Activated CD4-positive, alpha-beta T cell treated with anti-CD3 and anti-CD28 coated beads, Interleukin-10, Interleukin-2, amounts not matched to agents 100 ng/mL and 50 ng/mL, durations not matched to agents 16 hours and 8 hours (primary cell): ENCODE results near the gene TRIM49D2.
"Not testable (repeated sequence)": the region's sequence is repeated elsewhere in the genome, so short reads cannot be mapped to it uniquely, and the experiment has no call there.

Experiments
- DNase-seq: peaks from one replicate; pipeline ENCODE4 v3.0.0-alpha.2; 2020

The TRIM49D2 gene, protein sequence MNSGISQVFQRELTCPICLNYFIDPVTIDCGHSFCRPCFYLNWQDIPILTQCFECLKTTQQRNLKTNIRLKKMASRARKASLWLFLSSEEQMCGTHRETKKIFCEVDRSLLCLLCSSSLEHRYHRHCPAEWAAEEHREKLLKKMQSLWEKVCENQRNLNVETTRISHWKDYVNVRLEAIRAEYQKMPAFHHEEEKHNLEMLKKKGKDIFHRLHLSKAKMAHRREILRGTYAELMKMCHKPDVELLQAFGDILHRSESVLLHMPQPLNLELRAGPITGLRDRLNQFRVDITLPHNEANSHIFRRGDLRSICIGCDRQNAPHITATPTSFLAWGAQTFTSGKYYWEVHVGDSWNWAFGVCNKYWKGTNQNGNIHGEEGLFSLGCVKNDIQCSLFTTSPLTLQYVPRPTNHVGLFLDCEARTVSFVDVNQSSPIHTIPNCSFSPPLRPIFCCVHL

GRCh38 chr11:89923764-89924163 lies at the start of gene TRIM49D2:
TSS of gene TRIM49D2 (plus strand) at chr11:89924064. CDS start at chr11:89926762, 2,698 bp downstream.
- not testable (repeated sequence) for DNase-seq

DNA sequence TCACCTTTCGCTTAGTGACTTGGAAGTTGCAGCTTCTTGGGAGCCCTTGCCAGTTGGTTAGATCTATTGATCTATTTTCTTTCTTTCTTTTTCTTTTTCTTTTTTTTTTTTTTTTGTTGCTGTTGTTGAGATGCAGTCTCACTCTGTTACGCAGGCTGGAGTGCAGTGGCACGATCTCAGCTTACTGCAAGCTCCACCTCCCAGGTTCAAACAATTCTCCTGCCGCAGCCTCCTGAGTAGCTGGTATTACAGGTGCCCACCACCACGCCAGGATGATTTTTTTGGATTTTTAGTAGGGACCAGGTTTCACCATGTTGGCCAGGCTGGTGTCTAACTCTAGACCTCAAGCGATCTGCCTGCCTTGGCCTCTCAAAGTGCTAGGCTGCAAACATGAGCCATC lies 46.4 kb upstream of the TRIM49D2 start:
- DNase-seq: not testable (repeated sequence)

- not testable (repeated sequence) for DNase-seq
Observed at GRCh38 chr11:89893245-89893644, 30.6 kb upstream of the TRIM49D2 start.

DNA sequence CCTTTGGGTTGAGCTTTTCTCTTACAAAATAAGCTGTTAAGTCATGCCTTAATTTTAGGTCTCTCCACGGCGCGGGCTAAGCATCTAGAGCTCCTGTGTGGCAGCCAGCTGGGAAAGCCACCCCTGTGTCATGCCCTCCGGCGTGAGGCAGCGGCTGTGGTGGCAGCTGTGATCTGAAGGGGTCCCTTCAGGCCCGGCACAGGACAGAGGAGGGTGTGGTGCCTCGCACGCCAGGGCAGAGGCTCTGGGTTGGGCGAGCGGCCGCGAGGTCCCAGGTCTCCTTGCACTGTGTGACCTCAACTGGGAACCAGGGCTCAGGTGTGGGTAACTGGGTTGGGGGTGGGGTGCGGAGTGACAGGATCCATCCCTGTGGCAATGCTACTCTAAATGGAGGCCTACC lies 23.1 kb upstream of the TRIM49D2 start:
- DNase-seq: not testable (repeated sequence)

DNA sequence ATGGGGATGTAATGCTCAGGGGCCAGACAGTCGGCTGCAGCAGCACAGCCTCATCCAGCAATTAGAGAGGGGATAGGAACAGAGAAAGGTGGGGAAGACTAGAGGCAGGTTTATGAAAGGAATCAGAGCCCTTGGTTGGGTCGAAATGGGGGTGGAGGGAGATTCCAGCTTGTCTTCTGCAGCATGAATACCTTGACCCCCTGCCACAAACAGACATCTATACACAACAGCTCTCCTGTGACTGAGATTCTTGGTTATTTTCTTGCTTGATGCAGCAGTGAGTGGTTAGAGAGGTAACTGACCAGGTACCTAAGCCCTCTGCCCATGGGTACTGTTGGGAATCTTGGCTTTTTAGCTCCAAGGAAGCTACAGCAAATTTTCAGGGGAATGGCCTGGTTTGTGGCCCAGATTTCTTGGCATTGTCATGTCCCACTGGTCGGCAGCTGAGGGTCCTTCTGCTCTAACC lies 1.6 kb upstream of the TRIM49D2 start, which contains the start of gene TRIM49D1:
Gene TRIM49D1 (minus strand): TSS at position 51 of the 466 bp plus-strand sequence. CDS start 4,535 bp downstream, outside the sequence.
- DNase-seq: no peak

DNA sequence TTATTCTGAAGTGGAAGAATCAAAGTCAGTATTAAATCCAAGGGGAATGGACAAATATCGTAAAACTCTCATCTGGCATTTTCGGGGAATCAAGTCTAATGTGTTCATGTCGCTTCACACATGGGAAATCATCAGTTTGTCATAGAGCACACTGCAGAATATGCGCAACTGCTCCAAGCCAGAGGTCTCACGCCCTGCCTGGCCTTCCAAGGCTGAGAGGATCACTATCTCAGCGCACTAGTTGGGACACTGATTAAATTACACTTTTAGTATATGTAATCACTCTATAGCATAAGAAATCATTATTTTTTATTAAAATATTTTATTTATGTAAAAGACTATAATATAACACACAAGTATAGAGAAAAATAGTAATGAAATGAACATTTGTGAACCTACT lies 37.0 kb downstream of the TRIM49D2 start:
- not testable (repeated sequence) for DNase-seq

GRCh38 chr11:89965737-89966136 lies 41.9 kb downstream of the TRIM49D2 start, which contains the start of gene TRIM64:
TSS of gene TRIM64 (plus strand) at chr11:89966037. CDS start at chr11:89968504, 2,467 bp downstream.
- not testable (repeated sequence) for DNase-seq
